ENCODE data around the gene TTYH3. TPM values are rescaled to one million over a fixed set of nuclear protein-coding genes. Genes with fewer than 3 reads are reported as not detected.

The TTYH3 gene
- total and polyA plus RNA-seq, 10 donors = 11.9 to 158 (median 72.8) TPM

DNA sequence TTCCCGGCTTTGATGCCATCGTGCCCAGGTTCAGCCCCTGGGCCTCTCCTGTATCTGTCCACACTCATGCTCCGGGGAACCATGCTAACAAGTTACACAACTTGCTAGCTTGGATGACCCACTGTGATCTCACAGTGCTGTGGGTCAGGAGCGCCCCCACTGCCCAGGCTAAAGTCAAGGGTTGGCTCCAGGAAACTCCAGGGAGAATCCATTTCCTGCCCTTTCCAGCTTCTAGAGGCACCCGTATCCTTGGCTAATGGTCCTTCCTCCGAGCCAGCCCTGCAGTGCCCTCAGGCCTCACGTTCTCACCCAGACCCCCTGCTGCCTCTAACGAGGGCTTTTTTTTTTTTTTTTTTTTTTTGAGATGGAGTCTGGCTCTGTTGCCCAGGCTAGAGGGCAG lies 75.7 kb downstream of the TTYH3 start:
- Histone ChIP-seq H3K9me3 (no peaks in the 10 kb centered on the region), H3K36me3 (no peaks in the 10 kb centered on the region), H3K4me3 (no peak overlapping the region), H3K27ac (no peak overlapping the region), H3K27me3 (replicated peaks in 1 of 7) (peaks cover 0 to 18% (median 0%) of the 10 kb centered on the region in 7 donors), H3K4me1 (peaks cover 4 to 50% (median 31%) of the 10 kb centered on the region in 6 donors)
- no peak for DNase-seq
- TF ChIP-seq POLR2A (IDR thresholded peaks at IDR 0.05) (no peak), POLR2AphosphoS5 (IDR thresholded peaks at IDR 0.05) (no peak)
- TF ChIP-seq, protein P1, sequence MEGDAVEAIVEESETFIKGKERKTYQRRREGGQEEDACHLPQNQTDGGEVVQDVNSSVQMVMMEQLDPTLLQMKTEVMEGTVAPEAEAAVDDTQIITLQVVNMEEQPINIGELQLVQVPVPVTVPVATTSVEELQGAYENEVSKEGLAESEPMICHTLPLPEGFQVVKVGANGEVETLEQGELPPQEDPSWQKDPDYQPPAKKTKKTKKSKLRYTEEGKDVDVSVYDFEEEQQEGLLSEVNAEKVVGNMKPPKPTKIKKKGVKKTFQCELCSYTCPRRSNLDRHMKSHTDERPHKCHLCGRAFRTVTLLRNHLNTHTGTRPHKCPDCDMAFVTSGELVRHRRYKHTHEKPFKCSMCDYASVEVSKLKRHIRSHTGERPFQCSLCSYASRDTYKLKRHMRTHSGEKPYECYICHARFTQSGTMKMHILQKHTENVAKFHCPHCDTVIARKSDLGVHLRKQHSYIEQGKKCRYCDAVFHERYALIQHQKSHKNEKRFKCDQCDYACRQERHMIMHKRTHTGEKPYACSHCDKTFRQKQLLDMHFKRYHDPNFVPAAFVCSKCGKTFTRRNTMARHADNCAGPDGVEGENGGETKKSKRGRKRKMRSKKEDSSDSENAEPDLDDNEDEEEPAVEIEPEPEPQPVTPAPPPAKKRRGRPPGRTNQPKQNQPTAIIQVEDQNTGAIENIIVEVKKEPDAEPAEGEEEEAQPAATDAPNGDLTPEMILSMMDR (IDR thresholded peaks at IDR 0.05 in 8 of 11, conservative IDR thresholded peaks at IDR 0.05 in 3 of 11) = no peak
- intact Hi-C loops (cut with DNase I; ENCODE audit: low total_unique reads) = no loop called here
- WGBS, 5 donors = 66 to 79% (median 74%) methylated on average over 8 of the region's 8 CpGs

DNA sequence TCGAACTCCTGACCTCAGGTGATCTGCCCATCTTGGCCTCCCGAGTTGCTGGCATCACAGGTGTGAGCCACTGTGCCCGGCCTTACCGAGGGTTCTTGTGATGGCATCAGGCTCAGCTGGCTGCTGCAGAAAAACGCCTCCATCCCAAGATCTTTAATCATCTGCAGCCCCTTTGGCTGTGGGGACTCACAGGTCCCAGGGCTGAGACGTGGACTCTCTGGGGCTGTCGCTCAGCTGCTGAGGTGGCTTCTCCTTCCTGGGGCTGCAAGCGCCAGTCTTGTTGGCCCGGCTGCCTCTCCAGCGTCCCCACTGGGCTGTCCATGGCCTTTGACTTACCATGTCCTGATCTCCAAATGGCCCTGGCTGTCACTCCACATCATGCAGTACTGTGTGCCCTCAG lies 76.3 kb downstream of the TTYH3 start:
- no peaks in the 10 kb centered on the region for H3K9me3 ChIP-seq
- DNase-seq = no peak
- intact Hi-C loops (cut with DNase I; ENCODE audit: low total_unique reads) = no loop called here
- peaks cover 5 to 55% (median 34%) of the 10 kb centered on the region in 6 donors for H3K4me1 ChIP-seq
- no peak overlapping the region for H3K4me3 ChIP-seq
- no peak for TF ChIP-seq POLR2A (IDR thresholded peaks at IDR 0.05)
- TF ChIP-seq, protein P1 (IDR thresholded peaks at IDR 0.05 in 8 of 11, conservative IDR thresholded peaks at IDR 0.05 in 3 of 11) = no peak
- no peak for TF ChIP-seq POLR2AphosphoS5 (IDR thresholded peaks at IDR 0.05)
- peaks cover 0 to 18% (median 0%) of the 10 kb centered on the region in 7 donors for H3K27me3 ChIP-seq (replicated peaks in 1 of 7)
- whole genome bisulfite sequencing, 5 donors = 82 to 99% (median 85%) methylated on average over 5 to 10 of the region's 10 CpGs
- no peak overlapping the region for H3K27ac ChIP-seq
- H3K36me3 ChIP-seq = no peaks in the 10 kb centered on the region

DNA sequence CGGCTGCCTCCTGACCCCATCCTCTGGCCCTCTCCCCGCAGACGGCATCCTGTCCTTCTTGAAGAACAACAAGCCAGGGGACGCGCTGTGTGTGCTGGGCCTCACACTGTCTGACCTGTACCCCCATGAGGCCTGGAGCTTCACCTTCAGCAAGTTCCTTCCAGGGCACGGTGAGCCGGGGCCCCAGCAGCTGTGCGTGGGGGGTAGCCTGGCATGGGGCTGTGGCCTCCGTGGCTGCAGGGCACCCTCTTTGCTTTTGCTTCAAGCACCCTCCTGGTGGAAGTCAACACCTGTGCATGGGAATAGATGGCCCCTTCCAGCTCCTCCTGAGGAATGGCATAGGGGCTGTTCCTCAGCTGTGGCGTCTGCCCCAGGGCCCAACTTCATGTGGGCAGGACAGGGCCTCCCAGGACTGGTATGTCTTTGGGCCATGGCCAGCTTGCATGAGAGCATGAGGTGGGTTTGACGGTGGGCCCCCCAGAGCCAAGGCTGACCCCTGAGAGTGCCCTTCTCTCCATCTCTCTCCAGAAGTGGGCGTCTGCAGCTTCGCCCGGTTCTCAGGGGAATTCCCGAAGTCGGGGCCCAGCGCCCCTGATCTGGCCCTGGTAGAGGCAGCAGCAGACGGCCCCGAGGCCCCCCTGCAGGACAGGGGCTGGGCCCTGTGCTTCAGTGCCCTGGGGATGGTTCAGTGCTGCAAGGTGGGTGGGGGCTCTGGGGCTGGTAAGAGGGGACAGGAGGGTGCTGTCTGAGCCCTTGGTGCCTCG lies 76.9 kb downstream of the TTYH3 start:
- Histone ChIP-seq H3K27me3 (replicated peaks in 1 of 7) (peaks cover 0 to 18% (median 0%) of the 10 kb centered on the region in 7 donors), H3K27ac (peak overlapping the region in 5 of 8 donors; percentile 11 to 80 (median 74)), H3K36me3 (no peaks in the 10 kb centered on the region), H3K4me3 (peak overlapping the region in 1 of 8 donors; percentile 64), H3K4me1 (peaks cover 11 to 60% (median 40%) of the 10 kb centered on the region in 6 donors), H3K9me3 (no peaks in the 10 kb centered on the region)
- 72 to 83% (median 81%) methylated on average over 10 to 20 of the region's 20 CpGs for WGBS, 5 donors
- no peak for DNase-seq
- TF ChIP-seq, protein P1 (IDR thresholded peaks at IDR 0.05 in 8 of 11, conservative IDR thresholded peaks at IDR 0.05 in 3 of 11) = no peak
- TF ChIP-seq POLR2A (IDR thresholded peaks at IDR 0.05) (no peak), POLR2AphosphoS5 (IDR thresholded peaks at IDR 0.05) (no peak)
- intact Hi-C loops (cut with DNase I; ENCODE audit: low total_unique reads) = no loop called here

DNA sequence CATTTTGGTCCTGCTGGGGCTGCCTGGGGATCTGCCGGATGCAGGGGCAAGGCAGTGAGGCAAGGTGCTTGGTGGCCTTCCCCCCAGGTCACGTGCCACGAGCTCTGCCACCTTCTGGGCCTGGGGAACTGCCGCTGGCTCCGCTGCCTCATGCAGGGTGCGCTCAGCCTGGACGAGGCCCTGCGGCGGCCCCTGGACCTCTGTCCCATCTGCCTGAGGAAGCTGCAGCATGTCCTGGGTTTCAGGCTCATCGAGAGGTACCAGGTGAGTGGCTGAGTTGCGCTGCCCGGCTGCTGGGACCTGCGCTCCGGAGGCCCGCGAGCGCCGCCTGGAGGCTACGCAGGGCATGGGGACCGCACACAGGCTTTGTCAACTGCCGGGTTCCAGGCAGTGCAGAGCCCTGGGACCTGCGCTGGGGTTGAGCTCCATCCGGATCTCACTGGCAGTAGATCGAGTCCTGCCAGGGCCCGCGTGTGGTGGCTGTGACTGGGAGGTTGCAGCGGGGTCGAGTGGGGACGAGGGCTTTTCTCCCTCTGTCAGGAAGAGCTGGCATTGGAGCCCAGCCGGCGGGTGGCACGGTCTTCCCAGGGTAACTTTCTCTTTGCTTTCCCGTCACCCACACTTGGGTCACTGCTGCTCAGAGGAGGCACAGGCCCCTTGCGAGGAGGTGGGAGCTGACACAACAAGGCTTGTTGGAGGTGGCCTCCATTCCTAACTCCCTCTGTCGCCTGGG lies 77.9 kb downstream of the TTYH3 start:
- 23 to 45% (median 37%) methylated on average over 26 to 35 of the region's 35 CpGs for WGBS, 5 donors
- intact Hi-C loops (cut with DNase I; ENCODE audit: low total_unique reads) = no loop called here

More for the DNA sequence above, 77.9 kb downstream of the TTYH3 start:
- Histone ChIP-seq H3K9me3 (no peaks in the 10 kb centered on the region), H3K27me3 (replicated peaks in 1 of 7) (peaks cover 0 to 18% (median 0%) of the 10 kb centered on the region in 7 donors), H3K27ac (peak overlapping the region; percentile 11 to 80 (median 72)), H3K4me3 (peak overlapping the region; percentile 0 to 64 (median 20)), H3K4me1 (peaks cover 11 to 68% (median 43%) of the 10 kb centered on the region in 6 donors), H3K36me3 (no peaks in the 10 kb centered on the region)
- TF ChIP-seq POLR2A (IDR thresholded peaks at IDR 0.05) (no peak), POLR2AphosphoS5 (IDR thresholded peaks at IDR 0.05) (peak; percentile 32 to 80 (median 71))
- TF ChIP-seq, protein P1 (IDR thresholded peaks at IDR 0.05 in 8 of 11, conservative IDR thresholded peaks at IDR 0.05 in 3 of 11) = peak; percentile 81 to 96 (median 91)
- DNase-seq = peak; percentile 94

Measured in spleen (tissue), 11 donors.